ENCODE data around the gene ANKRD34A.

GRCh38 chr1:145936247-145936646 lies 28.1 kb downstream of the ANKRD34A start:
- TF ChIP-seq EZH2phosphoT487 (IDR thresholded peaks at IDR 0.05; ENCODE audit: insufficient read depth, low read depth) (no peak), EZH2 (IDR thresholded peaks at IDR 0.05; ENCODE audit: insufficient read depth, poor library complexity, severe bottlenecking) (no peak)

Data from GM23248 (cell line).